Right atrium auricular region (tissue), 2 donors: ENCODE results near the gene ZNF436. TPM values are rescaled to one million over a fixed set of nuclear protein-coding genes. Genes with fewer than 3 reads are reported as not detected.

ENCODE experiments used
- DNase-seq: peaks from one replicate; pipeline ENCODE4 v3.0.0-alpha.2; 2019; ENCODE audit warnings: low spot score
- H3K27ac ChIP-seq, 2 donors: fragments of 200-600 bp; sonication (generic); 1 replicate in 1 of 2; 2 replicates in 1 of 2; pipeline ENCODE4 v1.5.1; 2016 to 2019
- H3K27me3 ChIP-seq, 2 donors: fragments of 200-600 bp; sonication (generic); one replicate each; pipeline versions ENCODE4 v1.5.1 to v1.6.0; 2017 to 2019
- H3K36me3 ChIP-seq: fragments of 200-600 bp; sonication (generic); one replicate; pipeline ENCODE4 v1.5.1; 2016
- H3K4me1 ChIP-seq, 2 donors: fragments of 200-600 bp; sonication (generic); one replicate each; pipeline versions ENCODE4 v1.5.1 to v1.6.0; 2017 to 2019
- H3K4me3 ChIP-seq, 2 donors: fragments of 200-600 bp; sonication (generic); 1 replicate in 1 of 2; 2 replicates in 1 of 2; pipeline ENCODE4 v1.5.1; 2017 to 2019; ENCODE audit warnings: mild to moderate bottlenecking in 1 of 2, moderate library complexity in 1 of 2
- H3K9me3 ChIP-seq, 2 donors: fragments of 200-600 bp; sonication (generic); one replicate each; pipeline ENCODE4 v1.5.1; 2019
- CTCF ChIP-seq, 2 donors: fragments of 200-600 bp; sonication (generic); IDR thresholded peaks; one replicate each; pipeline ENCODE4 v1.5.1; 2019; ENCODE audit warnings: antibody characterized with exemption in 2 of 2
- total RNA-seq, 2 donors: library from RNA; depleted of rRNA; stranded (reverse); fragments of >200 nt; gene quantifications; one replicate each; pipeline ENCODE4 v1.1.0, GENCODE V29; 2016

ZNF436 gene
- total RNA-seq, 2 donors from 2014 or later: 7.9 to 10.0 TPM

- H3K27ac ChIP-seq: no peak overlapping the region
- no peaks in the 10 kb centered on the region for H3K36me3 ChIP-seq
- no peak overlapping the region for H3K4me3 ChIP-seq
- TF ChIP-seq CTCF (IDR thresholded peaks at IDR 0.05): no peak
- no peaks in the 10 kb centered on the region for H3K27me3 ChIP-seq
- no peak for DNase-seq
- H3K4me1 ChIP-seq: peaks cover 0 to 29% of the 10 kb centered on the region in 2 donors
- no peaks in the 10 kb centered on the region for H3K9me3 ChIP-seq
These were observed 23.7 kb downstream of the ZNF436 start for GRCh38 chr1:23345920-23346319.

- no peaks in the 10 kb centered on the region for H3K27me3 ChIP-seq
- H3K27ac ChIP-seq: peak overlapping the region; percentile 96 to 97
- TF ChIP-seq CTCF (IDR thresholded peaks at IDR 0.05): no peak
- H3K9me3 ChIP-seq: no peaks in the 10 kb centered on the region
- peak overlapping the region; percentile 86 to 90 for H3K4me3 ChIP-seq
- H3K36me3 ChIP-seq: no peaks in the 10 kb centered on the region
- DNase-seq: no peak
- H3K4me1 ChIP-seq: peaks cover 0 to 38% of the 10 kb centered on the region in 2 donors
These were observed 24.6 kb downstream of the ZNF436 start for GRCh38 chr1:23344987-23345472.

GRCh38 chr1:23344111-23344986 lies 25.3 kb downstream of the ZNF436 start, which contains the start of gene HNRNPR:
TSS of gene HNRNPR (minus strand) at chr1:23344284. CDS start at chr1:23341008, 3,276 bp downstream.
- Histone ChIP-seq H3K36me3 (no peaks in the 10 kb centered on the region), H3K27me3 (no peaks in the 10 kb centered on the region), H3K9me3 (no peaks in the 10 kb centered on the region), H3K4me3 (peak within 1 kb of the TSS; percentile 86 to 90), H3K4me1 (peaks cover 0 to 45% of the 10 kb centered on the region in 2 donors), H3K27ac (peak within 1 kb of the TSS; percentile 96 to 97)
- peak; percentile 14 to 45 for TF ChIP-seq CTCF (IDR thresholded peaks at IDR 0.05)
- peak; percentile 100 for DNase-seq

GRCh38 chr1:23343221-23344110 lies 26.2 kb downstream of the ZNF436 start:
- no peak for TF ChIP-seq CTCF (IDR thresholded peaks at IDR 0.05)
- peaks cover 0 to 54% of the 10 kb centered on the region in 2 donors for H3K4me1 ChIP-seq
- DNase-seq: no peak

GRCh38 chr1:23341931-23342692 lies 27.5 kb downstream of the ZNF436 start:
- no peak for DNase-seq
- Histone ChIP-seq H3K4me1 (peaks cover 0 to 62% of the 10 kb centered on the region in 2 donors), H3K27me3 (no peaks in the 10 kb centered on the region), H3K9me3 (no peaks in the 10 kb centered on the region), H3K27ac (no peak overlapping the region), H3K4me3 (peak overlapping the region; percentile 86 to 90), H3K36me3 (peaks cover 8% of the 10 kb centered on the region)
- TF ChIP-seq CTCF (IDR thresholded peaks at IDR 0.05): no peak

More at GRCh38 chr1:23343221-23344110, 26.2 kb downstream of the ZNF436 start:
- Histone ChIP-seq H3K9me3 (no peaks in the 10 kb centered on the region), H3K4me3 (peak overlapping the region; percentile 86 to 90), H3K36me3 (no peaks in the 10 kb centered on the region), H3K27me3 (no peaks in the 10 kb centered on the region), H3K27ac (peak overlapping the region; percentile 96 to 97)
